GM21825 (cell line): ENCODE data around the gene NPY2R.

Experiments
- ATAC-seq: cut with Tn5 transposase; IDR thresholded peaks from one replicate; pipeline ENCODE4 v1.9.1; 2021; ENCODE audit warnings: mild to moderate bottlenecking, moderate library complexity; ENCODE audit not compliant: unreplicated experiment

The NPY2R gene, protein sequence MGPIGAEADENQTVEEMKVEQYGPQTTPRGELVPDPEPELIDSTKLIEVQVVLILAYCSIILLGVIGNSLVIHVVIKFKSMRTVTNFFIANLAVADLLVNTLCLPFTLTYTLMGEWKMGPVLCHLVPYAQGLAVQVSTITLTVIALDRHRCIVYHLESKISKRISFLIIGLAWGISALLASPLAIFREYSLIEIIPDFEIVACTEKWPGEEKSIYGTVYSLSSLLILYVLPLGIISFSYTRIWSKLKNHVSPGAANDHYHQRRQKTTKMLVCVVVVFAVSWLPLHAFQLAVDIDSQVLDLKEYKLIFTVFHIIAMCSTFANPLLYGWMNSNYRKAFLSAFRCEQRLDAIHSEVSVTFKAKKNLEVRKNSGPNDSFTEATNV

DNA sequence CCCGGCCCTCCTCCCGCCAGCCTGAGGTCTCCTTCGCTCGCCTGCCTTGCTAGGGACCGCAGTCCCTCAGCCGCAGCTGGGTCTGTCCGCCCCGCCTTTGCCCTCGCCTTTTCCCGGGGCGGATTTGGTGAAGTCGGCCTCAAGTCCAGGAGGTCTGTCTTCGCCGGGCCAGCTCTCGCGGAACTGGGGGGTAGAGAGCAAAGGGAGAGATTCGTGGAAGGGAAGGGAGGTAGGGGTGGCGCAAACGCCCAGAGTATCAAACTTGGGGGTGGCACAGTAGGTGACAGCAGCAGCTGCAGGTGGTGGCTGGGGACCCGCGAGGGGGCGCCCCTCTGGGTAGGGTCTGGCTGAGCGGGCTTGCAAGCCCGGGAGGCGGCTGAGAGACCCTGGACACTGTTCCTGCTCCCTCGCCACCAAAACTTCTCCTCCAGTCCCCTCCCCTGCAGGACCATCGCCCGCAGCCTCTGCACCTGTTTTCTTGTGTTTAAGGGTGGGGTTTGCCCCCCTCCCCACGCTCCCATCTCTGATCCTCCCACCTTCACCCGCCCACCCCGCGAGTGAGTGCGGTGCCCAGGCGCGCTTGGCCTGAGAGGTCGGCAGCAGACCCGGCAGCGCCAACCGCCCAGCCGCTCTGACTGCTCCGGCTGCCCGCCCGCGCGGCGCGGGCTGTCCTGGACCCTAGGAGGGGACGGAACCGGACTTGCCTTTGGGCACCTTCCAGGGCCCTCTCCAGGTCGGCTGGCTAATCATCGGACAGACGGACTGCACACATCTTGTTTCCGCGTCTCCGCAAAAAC, at the start of gene NPY2R:
TSS of gene NPY2R (plus strand) at position 379 of the 797 bp plus-strand sequence. CDS start 5,304 bp downstream, outside the sequence.
- ATAC-seq = no peak

DNA sequence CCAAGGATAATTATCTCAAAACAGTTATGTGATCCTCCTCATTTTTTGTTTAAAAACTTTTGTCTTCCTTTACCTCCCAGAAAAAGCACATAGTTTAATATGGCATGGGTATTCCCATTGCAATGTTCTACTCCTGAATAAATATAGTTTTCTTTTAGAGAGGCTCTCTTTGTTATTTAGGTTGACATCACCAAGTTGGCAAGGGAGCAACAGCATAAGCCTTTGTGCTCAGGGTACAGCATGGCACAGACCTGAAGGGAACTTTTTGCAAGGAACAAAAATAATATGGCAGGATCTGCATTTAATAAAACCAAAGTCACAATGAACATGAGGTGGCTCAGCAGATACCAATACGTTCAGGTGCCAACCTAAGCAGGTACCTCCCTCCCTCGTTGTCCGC, 47.1 kb upstream of the NPY2R start:
- no peak for ATAC-seq

DNA sequence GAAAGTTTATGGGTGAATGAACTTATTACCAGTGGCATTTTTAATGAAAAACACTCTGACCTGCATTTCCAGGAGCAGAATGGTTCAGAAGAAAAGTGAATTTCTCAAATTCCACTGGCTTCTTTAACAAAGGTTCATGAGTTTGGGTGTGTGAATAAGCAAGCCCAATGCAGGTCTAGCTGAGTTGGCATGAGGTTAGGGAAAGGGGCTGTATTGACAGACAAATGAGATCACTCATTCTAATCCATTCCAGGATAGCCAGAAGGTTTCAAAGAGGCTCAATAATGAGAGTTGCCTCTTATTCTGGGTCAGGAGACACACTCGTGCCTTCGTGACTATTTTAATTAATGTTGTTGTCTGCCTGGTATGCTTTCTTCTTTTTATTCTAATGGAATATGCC, 43.7 kb upstream of the NPY2R start:
- no peak for ATAC-seq

DNA sequence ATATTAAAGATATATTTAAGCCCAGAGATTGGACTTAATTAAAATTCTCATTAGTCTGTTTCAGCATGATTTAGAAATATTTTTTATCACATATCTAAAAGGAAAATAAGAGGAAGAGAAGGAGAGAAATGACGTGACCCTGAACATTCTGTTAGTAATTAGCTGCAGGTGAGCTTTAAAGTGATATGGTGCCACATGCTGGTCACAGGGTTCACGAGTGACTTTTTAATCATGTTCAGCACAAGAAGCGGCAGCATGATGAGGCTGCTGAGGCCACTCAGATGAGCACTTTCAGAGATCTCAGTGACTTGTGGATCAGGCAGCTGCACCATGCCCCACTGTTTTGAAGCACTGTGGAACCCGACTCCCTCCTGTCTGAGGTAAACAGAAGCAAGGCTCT, 37.9 kb upstream of the NPY2R start:
- ATAC-seq = no peak

DNA sequence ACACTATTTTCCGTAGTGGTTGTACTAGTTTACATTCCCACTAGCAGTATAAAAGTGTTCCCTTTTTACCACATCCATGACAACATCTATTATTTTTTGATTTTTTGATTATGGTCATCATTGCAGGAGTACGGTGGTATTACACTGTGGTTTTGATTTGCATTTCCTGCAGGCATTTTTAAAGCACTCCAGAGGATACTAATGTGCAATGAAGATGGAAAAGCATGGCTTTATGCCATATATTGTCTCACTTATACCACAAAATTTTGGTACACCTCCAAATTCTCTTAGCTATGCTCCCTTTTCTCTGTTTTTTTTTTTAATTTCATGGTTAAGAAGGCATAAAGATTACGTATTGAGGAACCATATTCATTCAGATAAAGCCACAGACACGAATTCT, 35.1 kb upstream of the NPY2R start:
- no peak for ATAC-seq

DNA sequence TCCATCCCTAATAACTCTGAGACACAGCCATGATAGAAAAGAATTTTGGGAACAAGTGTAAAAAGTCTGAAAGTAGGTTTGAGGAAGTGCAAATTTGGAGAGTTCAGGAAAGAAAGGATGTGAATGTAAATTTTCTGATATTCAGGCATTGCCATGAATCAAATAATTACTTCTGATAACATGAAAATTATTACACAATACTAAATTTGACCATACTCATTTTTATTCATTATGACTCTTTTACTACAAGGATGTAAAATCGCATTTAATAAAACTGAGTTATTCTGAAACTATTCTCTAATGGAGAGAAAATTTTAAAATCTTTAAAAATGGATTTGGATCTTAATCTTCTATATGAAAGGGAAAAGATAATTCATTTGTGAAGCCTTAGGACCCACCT, 33.8 kb upstream of the NPY2R start:
- ATAC-seq = no peak

DNA sequence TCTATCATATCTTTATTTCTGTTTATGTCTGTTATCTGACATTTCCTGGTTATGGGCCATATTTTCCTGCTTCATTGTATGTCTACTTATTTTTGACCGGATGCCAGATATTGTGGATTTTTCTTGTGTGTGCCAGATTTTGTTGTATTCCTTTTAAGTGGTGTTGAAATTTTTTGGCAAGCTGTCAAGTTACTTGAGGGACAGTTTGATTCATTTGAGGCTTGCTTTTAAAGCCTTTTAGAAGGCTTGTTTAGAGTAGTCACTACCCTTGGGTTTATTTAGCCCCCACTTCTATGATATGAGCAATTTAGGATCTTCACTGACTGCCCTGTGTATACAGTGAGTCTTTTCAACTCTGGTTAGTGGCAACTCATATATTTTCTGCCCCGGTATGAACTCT, 29.2 kb upstream of the NPY2R start:
- ATAC-seq = no peak

DNA sequence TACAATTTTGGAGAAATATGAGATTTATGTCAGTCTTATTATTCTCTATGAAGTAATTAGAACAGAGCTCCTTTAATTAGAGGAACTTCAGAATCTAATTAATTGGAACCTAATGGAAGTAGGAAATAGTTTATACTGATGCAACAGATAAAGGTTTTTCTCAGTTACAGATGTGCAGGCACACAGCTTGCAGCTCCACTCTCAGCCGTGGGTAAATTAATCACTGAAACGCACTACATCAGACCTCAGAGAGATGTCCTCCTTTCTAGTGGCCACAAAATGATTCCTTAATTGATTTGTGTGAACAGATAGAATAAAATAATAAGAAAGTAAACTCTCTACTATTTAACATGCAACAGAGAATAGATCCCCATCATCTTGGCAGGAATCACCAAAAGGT, 21.5 kb upstream of the NPY2R start:
- ATAC-seq = no peak

DNA sequence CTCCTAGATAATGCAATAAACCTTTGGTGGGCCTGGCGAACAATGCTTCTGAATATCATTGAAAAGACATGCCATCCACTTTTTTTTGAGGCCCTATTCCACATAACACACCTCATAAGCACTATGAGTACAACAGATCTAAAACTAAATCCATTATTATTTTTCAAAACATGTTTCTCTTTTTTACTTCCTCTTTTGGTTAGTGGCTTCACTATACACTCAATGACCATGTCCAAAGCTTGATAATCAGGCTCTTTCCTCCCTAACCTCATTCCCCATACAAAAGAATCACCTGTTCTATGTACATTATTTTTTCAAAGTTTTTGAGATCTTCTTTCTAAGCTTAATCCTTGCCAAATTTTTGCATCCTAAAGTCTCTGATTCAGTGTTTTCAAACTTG, 20.4 kb upstream of the NPY2R start:
- ATAC-seq = no peak

DNA sequence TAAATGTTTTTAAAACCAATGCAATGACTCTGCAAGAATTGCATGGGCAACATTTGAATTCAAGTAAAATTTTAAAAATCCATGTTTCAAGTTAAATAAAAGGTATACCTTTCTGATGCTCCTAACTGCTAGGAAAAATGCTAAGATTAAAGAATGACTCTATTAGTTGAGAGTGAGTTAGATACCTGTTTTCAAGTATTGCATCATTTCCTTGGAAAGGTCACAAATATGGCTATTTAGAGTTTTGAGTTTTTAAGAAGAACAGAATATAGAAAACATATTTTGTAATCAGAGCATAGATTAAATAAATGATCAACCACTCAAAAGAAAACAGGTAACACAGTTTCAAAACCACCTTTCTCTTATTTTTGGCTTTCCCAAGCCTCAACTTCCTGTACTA, 18.3 kb upstream of the NPY2R start:
- ATAC-seq = no peak

DNA sequence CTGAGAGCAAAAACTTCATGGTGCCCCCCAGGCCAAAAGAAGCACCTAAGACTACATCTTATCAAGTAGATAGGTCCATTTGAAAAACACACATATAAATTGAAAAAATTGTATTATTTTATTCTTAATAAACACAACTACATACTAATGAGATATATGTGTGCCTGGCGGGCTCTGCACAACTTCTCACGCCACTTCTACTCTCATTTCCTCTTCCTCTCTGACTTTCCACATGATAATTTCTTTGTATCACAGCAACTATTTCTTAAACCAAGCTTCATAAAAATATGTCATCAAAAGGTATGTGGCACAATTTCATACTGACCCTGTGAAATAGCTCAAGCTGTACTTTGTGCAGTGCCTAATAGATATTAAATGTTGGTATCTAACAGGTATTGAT, 10.7 kb upstream of the NPY2R start:
- ATAC-seq = no peak

DNA sequence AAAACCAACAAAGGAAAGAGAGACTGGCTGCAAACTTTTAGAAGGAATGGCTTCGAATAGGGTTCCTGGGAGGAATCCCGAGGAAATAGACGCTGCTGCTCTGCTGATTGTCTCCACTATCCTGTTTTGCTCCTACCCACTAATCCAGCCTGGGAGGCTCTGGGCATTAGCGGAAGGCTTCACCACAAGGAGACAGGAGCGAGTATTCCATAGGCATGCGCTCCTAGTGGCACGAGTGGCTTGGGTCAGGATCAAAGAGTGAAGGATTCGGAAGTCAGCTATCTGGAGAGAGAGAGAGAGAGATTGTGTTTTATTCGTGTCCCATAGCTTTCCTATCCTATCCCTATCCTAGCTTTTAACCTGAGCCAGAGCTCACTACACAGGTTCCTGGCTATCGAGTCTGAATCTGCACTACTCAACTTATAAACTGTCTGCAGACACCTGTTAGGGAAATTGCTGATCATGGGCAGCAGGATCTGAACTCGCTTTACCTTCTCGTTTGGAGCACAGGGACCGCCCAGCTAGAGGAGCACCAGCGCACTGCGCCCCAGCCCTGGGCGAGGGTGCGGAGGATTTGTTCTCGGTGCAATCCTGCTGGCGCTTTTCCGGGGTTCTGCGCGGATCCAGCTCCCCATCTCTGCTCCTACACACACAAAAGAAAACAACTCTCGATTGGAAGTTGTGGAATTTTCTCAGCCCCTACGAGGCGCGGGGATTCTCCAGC, 740 bp upstream of the NPY2R start:
- no peak for ATAC-seq

DNA sequence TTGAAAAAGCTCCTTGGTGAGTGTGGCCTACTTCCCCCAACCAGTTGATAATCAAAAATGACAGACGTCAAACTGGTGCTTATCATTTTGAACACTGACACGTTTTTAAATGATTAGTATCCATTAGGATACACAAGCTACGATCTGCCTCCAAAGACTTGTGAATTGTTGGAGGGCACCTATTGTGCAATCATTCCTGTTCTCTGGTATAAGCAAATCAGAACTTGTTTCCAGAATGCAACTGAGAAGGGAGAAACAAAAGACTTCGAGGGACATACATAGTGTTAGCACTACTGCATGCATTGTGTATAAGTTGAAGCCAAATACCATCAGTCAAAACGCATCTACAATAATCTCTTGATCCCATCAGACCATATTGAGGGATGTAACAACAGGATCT, 11.6 kb downstream of the NPY2R start:
- no peak for ATAC-seq

DNA sequence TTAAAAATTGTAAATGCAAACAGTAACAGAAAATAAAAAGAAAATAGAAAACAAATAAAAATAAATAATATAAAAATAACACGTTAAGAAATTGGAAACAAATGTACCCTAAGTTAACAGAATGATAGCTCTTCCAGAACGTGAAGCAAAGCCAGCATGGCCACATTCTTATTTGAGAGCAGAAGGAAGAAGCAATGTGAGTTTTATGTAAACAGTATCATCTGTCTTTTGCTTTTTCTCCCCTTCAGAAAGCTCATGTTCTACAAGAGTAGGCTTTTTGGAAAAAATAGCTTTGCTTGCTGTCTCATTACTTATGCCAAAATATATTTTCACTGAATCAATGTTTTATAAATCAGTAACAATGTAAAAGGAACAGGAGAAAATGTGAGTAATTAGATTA, 18.7 kb downstream of the NPY2R start:
- no peak for ATAC-seq

DNA sequence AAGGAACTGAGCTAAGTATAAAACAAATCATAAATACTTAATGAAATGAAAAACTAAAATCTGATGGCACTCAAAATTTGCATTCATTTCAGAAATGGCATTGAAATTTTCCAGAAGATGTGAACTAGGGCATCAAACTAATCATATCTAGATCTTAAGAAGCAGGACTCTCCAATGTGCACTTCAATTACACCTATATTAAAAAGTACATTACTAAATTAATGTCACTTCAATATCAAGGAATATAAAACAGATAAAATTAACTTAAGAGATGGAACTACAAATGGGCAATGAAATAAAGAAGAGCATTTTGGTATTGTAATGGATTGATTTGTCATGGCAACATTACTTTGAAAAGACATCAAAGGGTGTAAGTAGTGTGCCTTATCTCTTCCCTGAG, 20.3 kb downstream of the NPY2R start:
- no peak for ATAC-seq

DNA sequence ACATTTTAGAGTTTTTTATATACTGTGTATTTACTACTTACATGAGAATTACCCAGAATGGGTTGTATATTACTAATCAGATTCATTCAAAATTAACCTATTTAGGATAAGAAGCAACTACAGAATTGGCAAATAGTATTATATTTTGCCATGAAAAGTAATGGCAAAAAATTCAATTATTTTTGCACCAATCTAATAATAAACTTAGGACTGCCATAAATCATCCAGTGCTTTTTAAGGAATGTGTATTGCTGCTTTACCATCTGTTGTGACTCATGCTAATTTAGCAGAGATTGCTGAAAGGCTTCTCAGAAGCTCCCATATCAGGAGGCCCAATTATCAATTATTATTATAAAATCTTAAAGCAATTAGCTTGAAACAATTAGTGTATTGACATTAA, 24.0 kb downstream of the NPY2R start:
- no peak for ATAC-seq

DNA sequence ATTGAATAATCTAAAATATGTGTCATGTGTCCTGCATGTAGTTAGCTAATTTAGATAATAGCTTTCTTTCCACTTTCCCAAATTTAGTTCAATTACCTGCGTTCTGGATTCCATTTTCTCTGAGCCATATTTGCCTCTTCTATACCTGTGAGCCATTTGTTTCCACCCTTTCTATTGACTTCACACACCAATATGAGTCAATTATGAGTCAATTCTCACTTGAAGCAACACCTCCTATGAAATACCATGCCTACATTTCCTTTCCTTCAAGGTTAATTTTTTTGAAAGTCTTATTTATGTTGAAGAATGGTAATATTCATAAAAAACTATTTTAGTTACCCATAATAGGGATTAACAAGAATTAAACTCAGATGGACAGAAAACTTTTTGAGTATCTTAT, 25.8 kb downstream of the NPY2R start:
- ATAC-seq = no peak

DNA sequence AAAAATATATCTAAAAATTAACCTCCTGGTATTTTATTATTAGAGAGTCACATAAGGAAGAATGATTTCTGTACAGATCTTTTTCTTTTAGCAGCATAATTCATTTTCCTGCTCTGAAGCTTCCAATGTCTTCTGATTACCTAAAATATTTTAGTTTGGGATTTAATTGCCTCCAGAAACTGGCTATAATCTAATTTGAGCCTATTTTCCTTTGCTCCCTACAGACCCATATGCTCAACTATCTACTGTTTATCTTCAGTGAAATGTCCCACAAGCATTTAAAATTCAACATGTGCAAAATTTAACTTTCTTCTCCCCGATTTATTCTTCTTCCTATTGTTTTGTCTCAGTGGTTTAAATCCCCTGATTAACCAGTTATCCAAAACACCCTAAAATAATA, 29.1 kb downstream of the NPY2R start:
- ATAC-seq = no peak

DNA sequence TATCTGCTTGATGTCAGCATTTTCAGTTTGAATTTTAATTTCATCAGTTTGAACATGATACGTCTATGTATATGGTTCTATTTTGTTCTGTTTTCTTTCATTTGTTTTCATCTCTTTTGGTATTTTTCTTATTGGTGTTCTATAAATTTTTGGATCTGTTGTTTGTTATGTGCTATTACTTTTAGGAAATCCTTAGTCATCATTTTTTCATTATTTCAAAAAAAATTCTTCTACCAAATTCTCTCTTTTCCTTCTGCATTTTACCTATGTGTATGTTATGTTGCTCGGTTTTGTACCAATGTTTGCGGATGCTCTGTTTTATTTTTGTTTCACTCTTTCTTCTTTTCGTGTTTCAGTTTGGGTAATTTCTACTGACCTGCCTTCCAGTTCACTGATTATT, 32.8 kb downstream of the NPY2R start:
- ATAC-seq = no peak

DNA sequence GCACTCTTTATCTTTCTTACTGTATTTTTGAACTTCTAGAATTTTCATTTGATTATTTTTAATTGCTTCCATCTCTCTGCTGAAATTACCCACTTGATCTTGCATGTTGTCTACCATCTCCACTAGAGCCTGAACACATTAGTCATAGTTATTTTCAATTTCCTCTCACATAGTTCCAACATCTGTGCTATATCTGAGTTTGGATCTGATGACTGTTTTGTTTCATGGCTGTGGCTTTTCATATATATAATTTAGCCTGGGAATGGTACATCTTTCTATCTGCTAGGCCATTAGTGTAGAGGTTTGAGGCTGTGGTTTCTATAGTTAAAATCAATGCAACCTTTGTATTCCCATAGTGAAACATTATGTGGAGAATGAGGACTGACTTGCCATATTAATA, 33.2 kb downstream of the NPY2R start:
- no peak for ATAC-seq

DNA sequence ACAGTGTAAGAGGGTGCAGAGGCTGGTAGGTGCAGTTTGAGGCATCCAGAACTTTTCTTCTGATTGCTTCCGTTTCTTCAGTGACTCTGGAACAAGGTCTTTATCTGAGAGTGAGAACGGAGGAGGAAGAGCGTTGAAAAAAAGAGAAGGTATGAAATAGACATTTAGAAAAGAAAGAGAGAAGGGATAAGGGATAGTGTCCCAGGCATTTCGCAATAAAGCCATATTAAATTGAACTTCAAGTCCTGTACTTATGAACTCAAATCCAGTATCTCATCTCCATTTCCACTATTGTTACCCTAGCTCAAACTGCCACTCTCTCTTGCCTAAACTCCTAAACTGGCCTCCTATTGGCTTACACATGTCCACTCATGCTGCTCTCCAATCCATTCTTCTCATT, 36.7 kb downstream of the NPY2R start:
- ATAC-seq = no peak
